Neural progenitor cell (in vitro differentiated cells): ENCODE data around the gene HIVEP2. TPM values are rescaled to one million over a fixed set of nuclear protein-coding genes. Genes with fewer than 3 reads are reported as not detected.

ENCODE experiments used
- DNase-seq: peaks from one replicate; pipeline ENCODE4 v3.0.0-alpha.2; 2016; ENCODE audit warnings: low spot score
- H2AFZ ChIP-seq: fragments of 200-600 bp; sonication (generic); replicated peaks from 2 replicates; pipeline ENCODE4 v1.6.1; 2016; ENCODE audit warnings: antibody characterized with exemption
- H3F3A ChIP-seq: fragments of 200-600 bp; sonication (generic); 2 replicates; pipeline ENCODE4 v1.6.1; 2016; ENCODE audit warnings: antibody characterized with exemption, low read depth
- H3K27ac ChIP-seq: fragments of 200-600 bp; sonication (generic); 2 replicates; pipeline ENCODE4 v1.5.1; 2016; ENCODE audit warnings: mild to moderate bottlenecking
- H3K27me3 ChIP-seq: fragments of 200-600 bp; sonication (generic); 2 replicates; pipeline ENCODE4 v1.6.1; 2016; ENCODE audit warnings: mild to moderate bottlenecking, moderate library complexity
- H3K36me3 ChIP-seq: fragments of 200-600 bp; sonication (generic); 2 replicates; pipeline ENCODE4 v1.5.1; 2016
- H3K4me1 ChIP-seq: fragments of 200-600 bp; sonication (generic); 2 replicates; pipeline ENCODE4 v1.6.1; 2016; ENCODE audit warnings: mixed run types
- H3K4me2 ChIP-seq: fragments of 200-600 bp; sonication (generic); 2 replicates; pipeline ENCODE4 v1.6.1; 2016
- H3K4me3 ChIP-seq: fragments of 200-600 bp; sonication (generic); 2 replicates; pipeline ENCODE4 v1.5.1; 2016
- H3K79me2 ChIP-seq: fragments of 200-600 bp; sonication (generic); 2 replicates; pipeline ENCODE4 v1.6.1; 2016; ENCODE audit warnings: low read depth
- H3K9ac ChIP-seq: fragments of 200-600 bp; sonication (generic); 2 replicates; pipeline ENCODE4 v1.6.1; 2016
- H3K9me3 ChIP-seq: fragments of 200-600 bp; sonication (generic); 2 replicates; pipeline ENCODE4 v1.5.1; 2016; ENCODE audit warnings: low read depth
- H4K20me1 ChIP-seq: fragments of 200-600 bp; sonication (generic); 2 replicates; pipeline ENCODE4 v1.6.1; 2016; ENCODE audit warnings: low read depth
- H3K27ac Mint-ChIP-seq: 3 replicates; pipeline ENCODE4 v1.8.0; 2021; ENCODE audit warnings: mixed read lengths
- H3K27me3 Mint-ChIP-seq: 2 replicates; pipeline ENCODE4 v1.8.0; 2022; ENCODE audit warnings: low read depth, mild to moderate bottlenecking, inconsistent platforms, moderate library complexity, mixed read lengths; ENCODE audit not compliant: insufficient read depth
- H3K36me3 Mint-ChIP-seq: 3 replicates; pipeline ENCODE4 v1.8.0; 2021; ENCODE audit warnings: mixed read lengths
- H3K4me1 Mint-ChIP-seq: 3 replicates; pipeline ENCODE4 v1.8.0; 2021; ENCODE audit warnings: mixed read lengths
- H3K4me3 Mint-ChIP-seq: 3 replicates; pipeline ENCODE4 v1.8.0; 2021; ENCODE audit warnings: mild to moderate bottlenecking, moderate library complexity, mixed read lengths
- H3K9me3 Mint-ChIP-seq: 3 replicates; pipeline ENCODE4 v1.8.0; 2020; ENCODE audit warnings: mixed read lengths
- CTCF ChIP-seq: fragments of 200-600 bp; sonication (generic); IDR thresholded peaks from 2 replicates; pipeline ENCODE4 v1.5.1; 2017; ENCODE audit warnings: antibody characterized with exemption, mild to moderate bottlenecking
- EZH2 ChIP-seq: fragments of 200-600 bp; sonication (generic); IDR thresholded peaks from 2 replicates; pipeline ENCODE4 v1.6.1; 2017; ENCODE audit warnings: antibody characterized with exemption, mild to moderate bottlenecking, moderate library complexity
- EZH2phosphoT487 ChIP-seq: fragments of 200-600 bp; sonication (generic); IDR thresholded peaks from 2 replicates; pipeline ENCODE4 v1.6.1; 2017; ENCODE audit warnings: antibody characterized with exemption
- total RNA-seq: library from RNA; depleted of rRNA; stranded (reverse); fragments of >200 nt; gene quantifications from 2 replicates; pipeline ENCODE4 v1.2.3, GENCODE V29; 2015; ENCODE audit warnings: low replicate concordance

Gene HIVEP2
- total RNA-seq, 1 donor from 2014 or later = 2.1 TPM

DNA sequence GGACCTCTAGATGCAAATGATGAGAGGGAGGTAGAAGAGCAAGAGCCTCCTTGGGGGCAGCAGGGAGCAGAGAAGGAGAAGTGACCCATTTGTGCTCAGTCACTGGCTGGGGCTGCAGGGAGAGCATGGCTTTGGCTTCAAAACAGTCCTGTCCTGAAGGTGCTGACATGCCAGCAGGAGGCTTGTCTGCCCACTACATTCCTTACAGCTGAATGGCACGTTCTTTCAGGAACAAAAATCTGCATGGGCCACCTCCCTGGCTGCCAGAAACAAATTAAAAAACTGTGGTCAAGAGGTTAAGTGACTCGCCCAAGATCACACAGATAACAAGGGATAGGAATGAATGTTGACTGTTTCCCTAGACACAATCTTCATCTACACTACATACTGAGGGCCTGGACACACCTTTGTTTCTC is 188.8 kb downstream of the HIVEP2 start:
- Histone ChIP-seq H3K4me3 (no peak overlapping the region), H2AFZ (no peak overlapping the region), H3K27ac (no peak overlapping the region), H3K27me3 (no peaks in the 10 kb centered on the region), H3K79me2 (no peaks in the 10 kb centered on the region), H3K9ac (no peak overlapping the region), H3K9me3 (no peaks in the 10 kb centered on the region), H3K36me3 (no peaks in the 10 kb centered on the region), H4K20me1 (no peaks in the 10 kb centered on the region), H3K4me2 (no peak overlapping the region), H3K4me1 (no peaks in the 10 kb centered on the region), H3F3A (no peaks in the 10 kb centered on the region)
- Mint-ChIP-seq H3K4me1 (no peaks in the 10 kb centered on the region), H3K27ac (no peak overlapping the region), H3K4me3 (no peak overlapping the region), H3K9me3 (no peaks in the 10 kb centered on the region), H3K27me3 (no peaks in the 10 kb centered on the region), H3K36me3 (peaks cover 4% of the 10 kb centered on the region)
- no peak for TF ChIP-seq CTCF
- TF ChIP-seq EZH2 = no peak
- TF ChIP-seq EZH2phosphoT487 = no peak
- DNase-seq = no peak

- no peak overlapping the region for H2AFZ ChIP-seq
- no peak overlapping the region for H3K4me2 ChIP-seq
- Mint-ChIP-seq H3K4me1 (no peaks in the 10 kb centered on the region), H3K9me3 (no peaks in the 10 kb centered on the region), H3K4me3 (no peak overlapping the region), H3K27me3 (no peaks in the 10 kb centered on the region), H3K36me3 (no peaks in the 10 kb centered on the region), H3K27ac (no peak overlapping the region)
- no peak overlapping the region for H3K9ac ChIP-seq
- H4K20me1 ChIP-seq = no peaks in the 10 kb centered on the region
- no peak overlapping the region for H3K4me3 ChIP-seq
- H3F3A ChIP-seq = no peaks in the 10 kb centered on the region
- peaks cover 7% of the 10 kb centered on the region for H3K4me1 ChIP-seq
- H3K79me2 ChIP-seq = no peaks in the 10 kb centered on the region
- no peaks in the 10 kb centered on the region for H3K27me3 ChIP-seq
- H3K36me3 ChIP-seq = no peaks in the 10 kb centered on the region
- DNase-seq = no peak
- H3K9me3 ChIP-seq = no peaks in the 10 kb centered on the region
- H3K27ac ChIP-seq = no peak overlapping the region
- TF ChIP-seq EZH2phosphoT487 = no peak
Observed at GRCh38 chr6:142753196-142753595, 191.8 kb downstream of the HIVEP2 start.

GRCh38 chr6:142752348-142752747 is 192.6 kb downstream of the HIVEP2 start:
- no peaks in the 10 kb centered on the region for H3K36me3 Mint-ChIP-seq
- no peaks in the 10 kb centered on the region for H3K4me1 Mint-ChIP-seq
- no peaks in the 10 kb centered on the region for H4K20me1 ChIP-seq
- H3K9me3 ChIP-seq = no peaks in the 10 kb centered on the region
- no peak overlapping the region for H3K4me3 ChIP-seq
- H3K27ac Mint-ChIP-seq = no peak overlapping the region
- no peak overlapping the region for H2AFZ ChIP-seq
- no peak overlapping the region for H3K9ac ChIP-seq
- no peak for TF ChIP-seq EZH2
- no peak for TF ChIP-seq CTCF
- TF ChIP-seq EZH2phosphoT487 = no peak
- H3K27me3 Mint-ChIP-seq = no peaks in the 10 kb centered on the region
- no peak for DNase-seq
- H3K4me1 ChIP-seq = peaks cover 7% of the 10 kb centered on the region
- H3F3A ChIP-seq = no peaks in the 10 kb centered on the region
- H3K79me2 ChIP-seq = no peaks in the 10 kb centered on the region
- H3K4me2 ChIP-seq = no peak overlapping the region
- no peaks in the 10 kb centered on the region for H3K9me3 Mint-ChIP-seq
- no peaks in the 10 kb centered on the region for H3K27me3 ChIP-seq
- no peaks in the 10 kb centered on the region for H3K36me3 ChIP-seq
- no peak overlapping the region for H3K4me3 Mint-ChIP-seq
- no peak overlapping the region for H3K27ac ChIP-seq

GRCh38 chr6:142751452-142751851 is 193.5 kb downstream of the HIVEP2 start:
- H3K9me3 Mint-ChIP-seq = no peaks in the 10 kb centered on the region
- Histone ChIP-seq H3K9ac (no peak overlapping the region), H3K36me3 (no peaks in the 10 kb centered on the region), H2AFZ (no peak overlapping the region), H3K4me3 (no peak overlapping the region), H3K4me1 (peaks cover 7% of the 10 kb centered on the region), H3K79me2 (no peaks in the 10 kb centered on the region), H3K9me3 (no peaks in the 10 kb centered on the region), H3F3A (no peaks in the 10 kb centered on the region), H3K27me3 (no peaks in the 10 kb centered on the region), H3K27ac (no peak overlapping the region), H3K4me2 (no peak overlapping the region), H4K20me1 (no peaks in the 10 kb centered on the region)
- H3K4me1 Mint-ChIP-seq = no peaks in the 10 kb centered on the region
- no peaks in the 10 kb centered on the region for H3K27me3 Mint-ChIP-seq
- no peak for DNase-seq
- no peak overlapping the region for H3K4me3 Mint-ChIP-seq
- H3K36me3 Mint-ChIP-seq = no peaks in the 10 kb centered on the region
- no peak overlapping the region for H3K27ac Mint-ChIP-seq
- TF ChIP-seq CTCF = no peak
- TF ChIP-seq EZH2phosphoT487 = no peak
- no peak for TF ChIP-seq EZH2
